ENCODE measurements around the gene ELFN2. TPM values are rescaled to one million over a fixed set of nuclear protein-coding genes. Genes with fewer than 3 reads are reported as not detected.

ELFN2 gene
- total RNA-seq, 1 donor from 2014 or later = 4.2 TPM

GRCh38 chr22:37319469-37319868 lies 107.8 kb downstream of the ELFN2 start:
- Mint-ChIP-seq H3K36me3 (no peaks in the 10 kb centered on the region), H3K4me3 (no peak overlapping the region), H3K27ac (no peak overlapping the region), H3K27me3 (ENCODE audit: low read depth) (peaks cover 59% of the 10 kb centered on the region), H3K9me3 (no peaks in the 10 kb centered on the region), H3K4me1 (peaks cover 15% of the 10 kb centered on the region)
- DNase-seq (ENCODE audit: low spot score in 2 of 2, unreplicated experiment in 2 of 2) = no peak
- no peak for TF ChIP-seq CTCF (IDR thresholded peaks at IDR 0.05; ENCODE audit: unreplicated experiment)

- no peaks in the 10 kb centered on the region for H3K9me3 Mint-ChIP-seq
- TF ChIP-seq CTCF (IDR thresholded peaks at IDR 0.05; ENCODE audit: unreplicated experiment) = no peak
- no peak overlapping the region for H3K27ac Mint-ChIP-seq
- no peaks in the 10 kb centered on the region for H3K36me3 Mint-ChIP-seq
- no peak overlapping the region for H3K4me3 Mint-ChIP-seq
- peaks cover 50% of the 10 kb centered on the region for H3K27me3 Mint-ChIP-seq (ENCODE audit: low read depth)
- H3K4me1 Mint-ChIP-seq = peaks cover 15% of the 10 kb centered on the region
- DNase-seq (ENCODE audit: low spot score in 2 of 2, unreplicated experiment in 2 of 2) = no peak
These were observed 108.7 kb downstream of the ELFN2 start for GRCh38 chr22:37318364-37319109.

Other genes with a start within 250 kb of the ELFN2 start
- gene C1QTNF6, start 239.2 kb downstream of the ELFN2 start, total RNA-seq = 51.8 to 58.3 TPM (median 54.1 TPM) in 3 replicates
- 0.61 to 0.82 TPM (median 0.69 TPM) in 3 replicates for gene SSTR3, start 215.0 kb downstream of the ELFN2 start, total RNA-seq
- 6.3 to 6.5 TPM (median 6.4 TPM) in 3 replicates for gene RAC2, start 183.2 kb downstream of the ELFN2 start, total RNA-seq
- 0.11 TPM in 1 of 3 replicates, not detected in the others for gene CYTH4, start 145.0 kb downstream of the ELFN2 start, total RNA-seq
- 0.83 to 0.97 TPM (median 0.91 TPM) in 3 replicates for gene MFNG, start 58.9 kb upstream of the ELFN2 start, total RNA-seq
- 12.2 to 13.6 TPM (median 13.1 TPM) in 3 replicates for gene CARD10, start 91.9 kb upstream of the ELFN2 start, total RNA-seq
- gene CDC42EP1, start 133.0 kb upstream of the ELFN2 start, total RNA-seq = 38.5 to 39.1 TPM (median 38.8 TPM) in 3 replicates
- gene LGALS2, start 152.6 kb upstream of the ELFN2 start, total RNA-seq = 0.43 to 0.64 TPM (median 0.54 TPM) in 3 replicates
- 96.6 to 107 TPM (median 96.6 TPM) in 3 replicates for gene GGA1, start 181.4 kb upstream of the ELFN2 start, total RNA-seq
- 30.0 to 33.0 TPM (median 31.9 TPM) in 3 replicates for gene SH3BP1, start 212.2 kb upstream of the ELFN2 start, total RNA-seq
- gene PDXP, start 231.2 kb upstream of the ELFN2 start, total RNA-seq = 15.6 to 16.5 TPM (median 16.1 TPM) in 3 replicates
- 238 to 262 TPM (median 242 TPM) in 3 replicates for gene LGALS1, start 248.2 kb upstream of the ELFN2 start, total RNA-seq

Measured in mesothelial cell of epicardium (in vitro differentiated cells).